Activated CD4-positive, alpha-beta T cell treated with anti-CD3 and anti-CD28 coated beads, Interleukin-2, Interleukin-4, amounts not matched to agents 100 ng/mL and 50 ng/mL, durations not matched to agents 16 hours and 8 hours (primary cell): Measurements from ENCODE around the gene IRGC.
"Not testable (repeated sequence)": the region's sequence is repeated elsewhere in the genome, so short reads cannot be mapped to it uniquely, and the experiment has no call there.

Experiments used
- DNase-seq: peaks from one replicate; pipeline ENCODE4 v3.0.0-alpha.2; 2020; ENCODE audit warnings: low spot score

Gene IRGC, protein sequence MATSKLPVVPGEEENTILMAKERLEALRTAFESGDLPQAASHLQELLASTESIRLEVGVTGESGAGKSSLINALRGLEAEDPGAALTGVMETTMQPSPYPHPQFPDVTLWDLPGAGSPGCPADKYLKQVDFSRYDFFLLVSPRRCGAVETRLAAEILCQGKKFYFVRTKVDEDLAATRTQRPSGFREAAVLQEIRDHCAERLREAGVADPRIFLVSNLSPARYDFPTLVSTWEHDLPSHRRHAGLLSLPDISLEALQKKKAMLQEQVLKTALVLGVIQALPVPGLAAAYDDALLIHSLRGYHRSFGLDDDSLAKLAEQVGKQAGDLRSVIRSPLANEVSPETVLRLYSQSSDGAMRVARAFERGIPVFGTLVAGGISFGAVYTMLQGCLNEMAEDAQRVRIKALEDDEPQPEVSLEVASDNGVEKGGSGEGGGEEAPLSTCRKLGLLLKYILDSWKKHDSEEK

DNA sequence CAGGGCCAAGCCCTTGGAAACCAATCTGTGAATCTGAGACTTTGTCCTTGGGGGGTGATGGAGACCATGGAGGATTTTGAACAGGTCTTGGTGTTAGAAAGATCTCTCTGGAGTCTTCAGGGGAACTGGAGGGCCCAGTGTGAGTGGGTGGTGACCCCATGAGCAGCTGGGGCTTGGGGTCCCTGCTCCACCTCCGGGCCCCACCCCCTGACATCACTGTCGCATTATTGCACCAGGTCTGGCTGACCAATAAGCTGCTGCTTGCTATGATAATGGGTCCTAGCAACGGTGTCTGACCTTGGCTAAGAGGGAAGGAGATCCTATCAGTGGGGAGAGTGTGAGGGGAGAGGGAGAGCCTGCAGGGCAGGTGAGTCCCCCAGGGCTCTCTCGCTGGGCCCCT is at the start of gene IRGC:
TSS of gene IRGC (plus strand) at position 301 of the 400 bp plus-strand sequence. CDS start 2,483 bp downstream, outside the sequence.
- no peak for DNase-seq

DNA sequence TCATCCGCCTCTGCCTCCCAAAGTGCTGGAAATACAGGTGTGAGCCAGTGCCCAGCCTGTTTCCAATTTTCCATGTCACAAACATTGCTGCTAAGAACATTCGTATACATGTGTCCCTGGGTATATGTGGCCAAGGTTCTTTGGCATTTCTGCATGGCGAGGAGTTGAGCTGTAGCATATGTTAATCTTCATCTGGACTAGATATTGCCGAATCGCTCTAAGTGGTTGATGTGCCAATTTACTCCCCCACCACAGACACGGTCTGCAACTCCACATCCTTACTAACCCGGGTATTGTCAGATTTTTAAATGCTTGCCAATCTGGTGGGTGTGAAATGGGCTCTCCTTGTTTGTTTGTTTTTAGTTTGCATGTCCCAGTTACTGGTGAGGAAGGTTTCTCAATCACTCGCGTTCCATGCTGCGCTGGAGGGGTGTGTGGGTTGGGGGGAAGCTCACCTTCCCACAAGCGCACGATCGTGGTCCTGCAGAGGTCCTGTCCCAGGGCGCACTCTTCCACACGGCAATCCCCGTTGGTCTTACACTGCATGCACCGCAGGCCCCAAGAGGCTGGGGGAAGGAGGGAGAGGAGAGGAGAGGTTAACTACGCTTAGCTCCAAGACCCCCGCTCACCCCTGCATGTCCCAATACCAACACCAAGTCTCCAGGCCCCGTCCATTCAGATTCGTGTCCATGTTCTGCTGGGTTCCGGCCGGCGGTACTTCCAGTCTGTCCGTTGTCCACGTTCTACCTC is 48.6 kb upstream of the IRGC start:
- no peak for DNase-seq

DNA sequence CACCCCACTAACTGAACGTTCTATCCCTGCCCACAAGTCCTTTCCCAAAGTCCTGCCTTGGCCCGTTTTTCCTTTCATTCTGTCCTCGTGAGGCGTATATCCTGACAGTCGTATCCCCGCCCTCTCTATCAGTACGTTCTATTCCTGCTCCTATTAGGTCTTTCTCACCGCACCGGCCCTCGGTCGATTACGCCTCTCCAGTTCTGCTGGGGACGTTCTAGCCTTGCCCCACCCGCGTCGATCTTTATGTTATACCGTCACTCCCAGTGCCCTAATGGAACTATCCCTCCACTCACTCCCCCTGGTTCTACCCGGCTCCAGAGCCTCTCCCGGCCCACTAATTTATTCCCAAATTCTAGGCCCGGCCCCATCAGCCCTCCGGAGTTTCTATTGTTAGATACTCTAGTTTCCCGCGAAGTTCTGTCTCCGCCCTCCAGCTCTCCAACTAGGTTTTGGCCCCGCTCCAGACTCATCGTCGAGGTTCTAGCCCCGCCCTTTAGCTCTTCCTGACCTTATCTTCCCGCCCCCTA is 47.9 kb upstream of the IRGC start:
- DNase-seq, result no peak

DNA sequence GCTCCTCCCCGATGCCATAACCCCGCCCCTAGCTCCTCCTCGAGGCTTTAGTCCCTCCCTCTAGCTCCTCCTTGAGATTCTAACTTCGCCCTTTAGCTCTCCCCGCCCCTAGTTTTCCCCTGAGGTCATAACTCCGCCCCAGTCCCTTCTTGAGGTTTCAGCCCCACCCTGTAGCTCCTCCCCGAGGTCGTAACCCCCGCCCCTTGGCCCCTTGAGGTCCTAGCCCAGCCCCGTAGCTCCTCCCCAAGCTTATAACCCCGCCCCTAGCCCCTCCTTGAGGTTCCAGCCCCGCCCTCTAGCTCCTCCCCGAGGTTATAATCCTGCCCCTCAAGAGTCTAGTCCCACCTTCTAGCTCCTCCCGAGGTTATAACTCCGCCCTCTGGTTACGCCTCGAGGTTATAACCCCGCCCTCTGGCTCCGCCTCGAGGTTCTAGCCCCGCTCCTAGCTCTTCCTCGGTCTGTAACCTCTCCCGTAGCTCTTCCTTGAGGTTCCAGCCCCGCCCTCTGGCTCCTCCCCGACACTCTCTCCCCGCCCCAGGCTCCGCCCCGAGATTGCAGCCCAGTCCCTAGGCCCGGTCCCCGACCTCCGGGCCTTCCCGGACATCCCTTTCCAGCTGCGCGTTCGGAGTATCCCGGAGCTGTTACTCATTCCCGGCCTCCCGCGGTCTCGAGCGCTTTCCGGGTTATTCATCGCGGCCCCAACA is 47.3 kb upstream of the IRGC start:
- peak; percentile 98 for DNase-seq

DNA sequence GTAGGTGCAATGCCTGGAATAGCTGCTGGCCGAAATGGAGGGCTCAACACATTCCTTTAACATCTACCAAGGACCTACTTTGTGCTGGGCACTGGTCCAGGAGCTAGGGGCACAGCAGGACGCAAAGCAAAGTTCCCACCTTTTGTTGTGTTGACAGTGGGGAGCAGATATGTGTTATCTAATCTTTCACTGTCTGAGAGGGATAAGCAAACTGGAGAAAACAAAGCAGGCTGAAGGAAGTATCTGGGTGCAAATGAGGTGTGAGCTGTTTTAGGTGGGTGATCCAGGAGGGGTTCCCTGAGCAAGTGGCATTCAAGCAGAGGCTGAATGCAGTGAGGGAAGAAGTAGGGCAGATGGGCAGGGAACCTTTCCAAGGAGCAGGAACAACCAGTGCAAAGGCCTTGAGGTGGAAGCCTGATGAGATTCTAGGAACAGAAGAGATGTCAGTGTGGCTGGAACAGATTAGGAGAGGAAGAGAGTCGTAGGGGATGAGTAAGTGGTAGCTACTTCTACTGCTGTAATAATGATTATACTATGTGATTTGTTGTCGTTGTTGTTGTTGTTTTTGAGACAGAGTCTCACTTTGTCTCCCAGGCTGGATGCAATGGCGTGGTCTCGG is 43.7 kb upstream of the IRGC start:
- DNase-seq, result no peak

DNA sequence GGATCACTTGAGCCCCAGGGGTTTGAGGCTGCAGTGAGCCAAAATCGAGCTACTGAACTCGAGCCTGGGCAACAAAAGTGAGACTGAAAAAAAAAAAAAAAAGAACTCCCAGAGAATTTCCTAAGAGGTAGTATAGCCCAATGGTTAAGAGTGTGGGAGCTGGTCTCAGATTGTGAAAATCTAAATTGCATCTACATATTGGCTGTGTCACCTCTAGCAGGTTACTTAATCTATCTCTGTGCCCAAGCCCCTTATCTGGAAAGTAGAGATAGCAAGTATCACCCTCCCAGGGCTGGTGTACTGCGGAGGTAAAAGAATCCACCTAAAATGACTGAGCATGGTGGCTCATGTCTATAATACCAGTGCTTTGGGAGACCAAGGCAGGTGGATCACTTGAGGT is 42.2 kb upstream of the IRGC start:
- no peak for DNase-seq

DNA sequence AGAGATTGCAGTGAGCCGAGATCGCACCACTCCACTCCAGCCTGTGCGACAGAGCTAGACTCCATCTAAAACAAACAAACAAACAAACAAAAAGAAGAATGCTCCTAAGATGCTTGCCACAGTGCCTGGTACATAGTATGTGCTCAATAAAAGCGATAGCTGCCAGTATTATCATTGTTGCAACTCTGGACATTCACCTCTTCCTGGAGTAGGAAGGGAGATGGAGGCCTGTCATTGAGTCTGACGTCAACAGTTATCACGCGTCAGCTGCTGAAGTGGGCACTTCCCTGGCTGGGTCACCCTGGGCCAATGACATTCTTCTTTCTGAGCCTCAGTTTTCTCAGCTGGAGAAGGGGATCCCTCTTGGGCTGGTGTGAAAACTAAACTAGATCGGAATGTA is 41.7 kb upstream of the IRGC start:
- DNase-seq, result no peak

DNA sequence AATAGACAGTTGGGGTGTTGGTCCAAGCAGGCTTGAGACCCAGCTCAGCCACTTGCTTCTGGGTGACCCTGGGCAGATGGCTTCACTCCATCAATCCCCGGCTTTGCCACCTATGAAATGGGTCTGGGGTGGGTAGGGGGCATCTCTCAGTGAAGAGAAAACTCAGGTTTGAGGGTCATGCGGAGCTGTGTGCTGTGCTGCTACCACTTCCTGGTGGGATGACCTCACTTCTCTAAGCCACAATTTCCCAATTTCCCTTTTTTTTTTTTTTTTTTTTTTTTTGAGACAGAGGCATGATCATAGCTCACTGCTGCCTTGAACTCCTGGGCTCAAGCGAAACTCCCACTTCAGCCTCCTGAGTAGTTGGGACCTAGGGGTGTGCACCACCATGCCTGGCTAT is 41.3 kb upstream of the IRGC start:
- no peak for DNase-seq

DNA sequence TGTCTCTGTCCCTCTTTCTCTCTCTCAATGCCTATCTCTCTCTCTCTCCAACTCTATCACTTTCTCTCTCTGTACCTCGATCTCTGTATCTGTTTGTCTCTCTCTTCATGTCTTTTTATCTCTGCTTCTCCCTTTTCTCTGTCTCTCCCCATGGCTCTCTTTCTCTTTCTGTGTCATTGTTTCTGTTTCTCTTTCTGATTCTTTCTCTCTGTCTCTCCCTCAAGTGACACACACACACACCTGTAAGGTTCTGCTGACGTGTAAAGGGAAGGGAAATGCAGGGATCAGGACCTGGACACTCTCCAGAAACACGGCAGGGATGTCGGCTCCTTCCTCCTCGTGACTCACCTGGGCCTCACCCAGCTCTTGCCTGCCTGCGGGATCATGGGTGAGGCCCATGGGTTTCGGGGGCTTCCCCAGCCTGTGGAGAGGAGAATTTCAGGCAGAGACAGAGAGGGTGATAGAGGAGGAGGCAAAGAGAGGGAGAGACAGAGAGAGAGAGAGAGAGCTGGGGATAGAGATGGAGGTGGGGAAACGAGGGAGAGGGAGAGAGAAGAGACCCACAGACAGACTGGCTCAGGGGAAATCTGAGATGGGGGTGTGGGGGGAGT is 40.5 kb upstream of the IRGC start:
- no peak for DNase-seq

DNA sequence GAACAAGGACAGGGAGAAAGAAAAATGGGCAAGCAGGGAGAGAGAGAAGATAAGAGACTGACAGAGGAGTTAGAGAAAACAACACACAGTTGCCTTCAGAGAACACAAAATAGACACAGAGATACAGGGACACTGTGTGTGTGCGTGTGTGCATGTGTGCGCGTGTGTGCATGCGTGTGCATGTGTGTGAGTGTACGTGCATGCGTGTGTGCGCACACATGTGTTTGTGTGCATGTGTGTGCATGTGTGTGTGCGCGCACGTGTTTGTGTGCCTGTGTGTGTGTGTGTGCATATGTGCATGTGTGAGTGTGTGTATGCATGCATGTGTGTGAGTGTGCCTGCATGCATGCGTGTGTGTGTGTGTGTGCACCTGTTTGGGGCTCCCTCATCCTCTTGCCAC is 40.0 kb upstream of the IRGC start:
- no peak for DNase-seq

DNA sequence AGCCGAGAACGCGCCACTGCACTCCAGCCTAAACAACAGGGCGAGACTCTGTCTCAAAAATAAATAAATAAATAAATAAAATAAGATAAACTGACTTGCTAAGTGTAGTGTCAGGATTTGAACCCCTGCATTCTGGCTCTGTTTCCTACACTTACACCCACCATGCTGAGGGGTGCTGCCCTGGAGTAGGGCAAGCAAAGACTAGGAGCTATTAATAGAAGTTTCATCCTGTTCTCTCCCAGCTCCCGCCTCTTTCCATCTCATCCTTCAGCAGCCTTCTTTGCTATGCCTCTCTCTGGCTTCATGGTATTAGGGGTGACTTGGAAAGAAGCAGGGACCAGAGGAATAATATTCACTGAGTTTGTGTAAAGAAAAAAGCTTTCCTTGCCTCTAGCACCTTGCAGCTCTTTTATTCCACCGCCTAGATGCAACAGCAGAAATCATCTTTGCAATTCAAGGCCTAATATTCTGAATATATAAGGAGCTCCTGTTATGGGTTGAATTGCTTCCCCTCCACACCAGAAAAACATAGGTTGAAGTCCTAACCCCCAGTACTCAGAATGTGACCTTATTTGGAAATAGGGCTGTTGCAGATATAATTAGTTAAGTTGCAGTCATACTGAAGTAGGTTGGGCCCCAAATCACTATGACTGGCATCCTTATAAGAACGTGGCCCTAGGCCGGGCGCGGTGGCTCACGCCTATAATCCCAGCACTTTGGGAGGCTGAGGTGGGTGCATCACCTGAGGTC is 37.2 kb upstream of the IRGC start:
- no peak for DNase-seq

DNA sequence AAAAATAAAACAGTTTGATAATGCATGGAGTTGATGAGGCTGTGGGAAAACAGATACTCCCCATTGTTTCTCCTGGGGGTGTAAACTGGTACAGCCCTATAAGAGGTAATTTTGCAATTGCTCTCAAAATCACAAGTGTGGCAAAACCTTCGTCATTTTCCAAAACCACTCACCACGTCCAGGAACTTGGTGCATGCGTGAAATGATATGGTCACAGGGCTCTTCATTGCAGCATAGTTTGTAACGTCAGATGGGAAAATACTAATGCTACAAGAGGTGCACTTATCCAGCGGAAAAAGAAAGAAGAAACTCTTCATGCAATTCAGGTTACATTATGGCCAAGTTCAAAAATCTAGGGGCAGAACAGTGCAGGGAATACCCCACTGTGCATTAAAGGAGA is 34.1 kb upstream of the IRGC start:
- DNase-seq, result no peak

DNA sequence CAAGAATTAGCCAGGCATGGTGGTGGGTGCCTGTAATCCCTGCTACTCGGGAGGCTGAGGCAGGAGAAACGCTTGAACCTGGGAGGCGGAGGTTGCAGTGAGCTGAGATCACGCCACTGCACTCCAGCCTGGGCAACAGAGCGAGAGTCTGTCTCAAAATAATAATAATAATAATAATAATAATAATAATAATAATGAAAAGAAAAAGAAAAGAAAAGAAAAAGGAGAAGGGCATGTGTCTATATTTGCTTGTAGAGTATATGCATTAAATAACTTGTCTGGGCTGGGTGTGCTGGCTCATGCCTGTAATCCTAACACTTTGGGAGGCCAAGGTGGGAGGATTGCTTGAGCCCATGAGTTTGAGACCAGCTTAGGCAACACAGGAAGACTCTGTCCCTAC is 33.6 kb upstream of the IRGC start:
- not testable (repeated sequence) for DNase-seq

DNA sequence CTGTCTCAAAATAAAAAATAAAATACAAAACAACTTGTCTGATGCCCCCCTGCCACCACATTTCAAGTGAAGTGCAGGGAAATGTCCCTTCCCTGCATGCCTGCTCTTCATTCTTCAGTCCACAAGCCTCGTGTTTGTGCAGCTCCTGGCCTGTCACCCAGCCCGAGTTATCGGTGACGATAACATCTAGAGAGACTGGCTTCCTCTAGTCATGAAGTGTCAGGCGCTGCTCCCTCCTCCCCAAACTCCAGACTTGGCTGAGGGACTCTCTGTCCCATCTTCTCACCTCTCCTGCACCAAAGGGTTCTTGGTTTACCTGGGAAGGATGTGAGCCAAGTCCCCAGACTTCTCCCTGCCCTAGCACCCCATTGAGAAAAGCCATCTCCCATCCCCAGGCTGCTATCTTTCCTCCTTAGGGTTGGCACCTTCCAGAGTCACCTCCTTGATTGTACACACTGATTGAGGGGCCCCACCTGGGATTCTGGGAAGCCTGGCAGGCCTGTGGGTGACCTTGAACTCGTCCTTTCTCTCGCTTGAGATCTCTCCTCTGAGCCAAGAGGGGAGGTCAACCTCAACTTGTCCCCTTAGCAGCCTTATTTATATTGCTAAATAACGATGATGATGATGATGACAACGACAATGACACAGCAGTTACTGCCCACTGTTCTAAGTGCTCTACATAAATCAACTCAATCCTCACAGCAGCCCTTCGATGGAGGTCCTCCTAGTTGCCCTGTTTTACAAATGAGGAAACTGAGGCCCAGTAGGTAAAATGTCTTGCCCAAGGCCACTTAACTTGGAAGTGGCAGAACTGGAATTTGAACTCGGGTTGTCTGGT is 32.8 kb upstream of the IRGC start:
- no peak for DNase-seq

DNA sequence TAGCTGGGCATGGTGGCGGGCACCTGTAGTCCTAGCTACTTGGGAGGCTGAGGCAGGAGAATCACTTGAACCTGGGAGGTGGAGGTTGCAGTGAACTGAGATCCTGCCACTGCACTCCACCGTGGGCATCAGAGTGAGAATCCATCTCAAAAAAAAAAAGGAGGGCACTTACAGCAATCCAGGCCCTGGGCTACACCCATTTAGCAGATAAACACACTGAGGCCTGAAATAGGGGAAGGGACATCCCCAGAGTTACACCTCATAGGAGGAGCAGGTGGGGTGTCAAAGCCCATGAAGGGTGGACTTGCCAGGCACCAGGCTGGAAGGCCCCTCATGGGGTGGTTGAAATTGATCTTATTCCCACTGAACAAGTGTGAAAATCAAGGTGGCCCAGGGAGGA is 32.0 kb upstream of the IRGC start:
- no peak for DNase-seq

DNA sequence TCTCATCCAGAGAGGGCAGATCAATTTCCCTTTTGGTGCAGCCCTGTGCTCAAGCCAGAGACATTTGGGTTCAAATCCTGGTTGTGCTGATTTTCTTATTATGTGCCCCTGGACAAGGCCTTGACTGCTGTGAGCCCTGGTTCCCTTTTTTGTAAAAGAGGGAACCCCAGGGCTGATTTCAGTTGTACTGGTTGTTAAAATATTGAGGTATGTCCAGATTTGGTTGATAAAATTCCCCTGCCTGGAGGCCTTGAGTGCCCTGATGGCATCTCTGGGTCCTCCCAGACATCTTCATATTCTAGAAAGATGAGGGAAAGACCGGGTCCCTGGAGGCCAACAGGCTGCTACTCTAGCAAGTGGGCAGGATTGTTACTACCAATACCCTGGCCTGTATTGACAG is 31.6 kb upstream of the IRGC start:
- no peak for DNase-seq

DNA sequence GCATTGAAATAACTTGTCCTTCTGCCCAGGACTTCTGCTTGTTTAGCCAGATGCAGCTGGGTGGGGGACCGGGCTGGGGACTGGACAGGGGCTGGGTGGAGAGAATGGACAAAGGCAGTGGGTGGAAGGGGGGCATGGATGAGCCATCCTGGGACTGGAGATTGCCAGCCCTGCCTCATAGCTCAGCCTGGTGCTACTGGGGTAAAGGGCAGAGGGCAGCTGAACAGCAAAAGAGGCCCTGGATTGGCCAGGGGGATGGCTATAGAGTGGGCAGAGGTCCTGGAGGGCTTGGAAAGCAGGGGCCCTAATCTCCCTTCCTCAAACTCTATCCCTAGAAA is 28.2 kb upstream of the IRGC start:
- no peak for DNase-seq

DNA sequence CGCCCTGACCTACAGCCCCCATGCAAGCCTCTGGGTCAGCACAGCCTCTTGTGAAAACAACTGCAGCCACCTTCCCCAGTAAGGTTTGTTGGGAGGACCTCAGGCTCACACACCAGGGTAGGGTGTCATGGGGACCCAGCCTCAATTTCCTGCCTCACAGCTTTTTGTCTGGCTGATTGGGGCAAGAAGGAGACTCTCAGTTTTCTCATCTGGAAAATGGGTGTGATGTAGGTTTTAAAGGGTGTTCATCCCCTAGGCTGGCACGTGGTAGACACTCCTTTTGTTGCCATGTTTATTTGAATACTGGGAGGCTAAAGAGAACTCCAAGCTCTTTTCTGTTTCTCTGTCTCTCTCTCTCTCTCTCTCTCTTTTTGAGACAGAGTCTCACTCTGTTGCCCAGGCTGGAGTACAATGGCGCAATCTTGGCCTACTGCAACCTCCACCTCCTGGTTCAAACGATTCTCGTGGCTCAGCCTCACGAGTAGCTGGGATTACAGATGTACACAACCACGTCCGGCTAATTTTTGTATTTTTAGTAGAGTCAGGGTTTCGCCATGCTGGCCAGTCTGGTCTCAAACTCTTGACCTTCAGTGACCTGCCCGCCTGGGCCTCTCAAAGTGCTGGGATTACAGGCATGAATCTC is 27.7 kb upstream of the IRGC start:
- DNase-seq, result no peak

DNA sequence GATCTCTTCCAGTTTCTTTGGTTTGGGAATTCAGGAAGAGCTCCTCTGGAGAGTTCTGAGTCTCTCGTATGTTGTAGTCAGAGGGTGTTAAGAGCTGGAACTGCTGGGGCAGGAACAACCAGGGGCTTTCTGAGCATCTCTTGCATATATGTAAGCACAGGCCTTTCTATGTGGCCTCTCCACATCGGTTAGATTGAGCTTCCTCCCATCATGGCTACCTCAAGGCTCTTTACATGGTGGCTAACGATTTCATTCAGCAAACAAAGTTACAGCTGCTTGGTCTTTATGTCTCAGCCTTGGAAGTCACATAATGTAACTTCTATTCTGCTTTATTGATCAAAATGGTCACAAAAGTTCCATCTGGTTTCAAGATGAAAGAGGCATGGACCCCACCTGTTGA is 25.4 kb upstream of the IRGC start:
- DNase-seq, result no peak

DNA sequence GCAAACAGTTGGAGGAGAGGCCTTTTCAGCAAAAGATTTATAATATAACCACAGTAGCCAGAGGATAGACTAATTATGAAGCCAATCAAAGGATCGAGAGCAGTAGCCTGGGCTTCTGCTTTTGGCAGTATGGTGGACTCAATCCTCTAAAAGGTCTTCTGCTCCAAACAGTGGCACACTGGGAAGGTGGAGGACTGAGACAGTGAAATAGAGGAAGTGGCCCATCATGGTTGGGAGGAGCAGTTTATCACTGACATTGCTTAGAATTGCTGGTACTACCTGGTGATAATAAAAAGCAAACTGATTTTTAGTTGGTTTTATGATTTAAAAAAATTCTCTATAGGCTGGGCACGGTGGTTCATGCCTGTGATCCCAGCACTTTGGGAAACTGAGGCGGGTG is 25.0 kb upstream of the IRGC start:
- no peak for DNase-seq
